Fibroblast of lung (primary cell): ENCODE results near the gene WNT3A. TPM values are rescaled to one million over a fixed set of nuclear protein-coding genes. Genes with fewer than 3 reads are reported as not detected.

ENCODE experiments used
- DNase-seq, 2 donors: peaks; one replicate each; pipeline versions ENCODE4 v3.0.0 to v3.0.0-alpha.2; 2010; ENCODE audit warnings: low read depth in 2 of 2
- H2AFZ ChIP-seq: 2 replicates; pipeline ENCODE4 v1.5.1; 2012; ENCODE audit warnings: low read length, control low read depth, inconsistent platforms
- H3K27ac ChIP-seq: 2 replicates; pipeline ENCODE4 v1.5.1; 2011; ENCODE audit warnings: low read length, control low read depth; ENCODE audit not compliant: insufficient read depth
- H3K27me3 ChIP-seq: 2 replicates; pipeline ENCODE4 v1.5.1; 2011; ENCODE audit warnings: mild to moderate bottlenecking, low read length; ENCODE audit not compliant: control insufficient read depth, insufficient read depth
- H3K36me3 ChIP-seq: 2 replicates; pipeline ENCODE4 v1.5.1; 2011; ENCODE audit warnings: low read length; ENCODE audit not compliant: control insufficient read depth, insufficient read depth
- H3K4me1 ChIP-seq: 2 replicates; pipeline ENCODE4 v1.5.1; 2011; ENCODE audit warnings: low read length; ENCODE audit not compliant: control insufficient read depth, insufficient read depth; ENCODE audit errors: extremely low read depth
- H3K4me2 ChIP-seq: 2 replicates; pipeline ENCODE4 v1.5.1; 2011; ENCODE audit warnings: low read length, control low read depth; ENCODE audit not compliant: insufficient read depth; ENCODE audit errors: extremely low read depth
- H3K4me3 ChIP-seq, 4 experiments: fragments of 200-600 bp in 1 of 4; sonication (generic) in 1 of 4; replicated peaks in 1 of 4; 2 replicates each; pipeline ENCODE4 v1.5.1; 2011 to 2016; ENCODE audit warnings: low read length in 4 of 4, low read depth in 3 of 4, mild to moderate bottlenecking in 3 of 4, control low read depth in 2 of 4, inconsistent platforms in 1 of 4, mixed read lengths in 1 of 4; ENCODE audit not compliant: insufficient read depth in 1 of 4; ENCODE audit errors: control extremely low read depth in 1 of 4
- H3K79me2 ChIP-seq: 2 replicates; pipeline ENCODE4 v1.5.1; 2012; ENCODE audit warnings: mild to moderate bottlenecking, low read length, inconsistent platforms; ENCODE audit not compliant: control insufficient read depth, insufficient read depth
- H3K9ac ChIP-seq: 2 replicates; pipeline ENCODE4 v1.5.1; 2011; ENCODE audit warnings: mild to moderate bottlenecking, low read length, control low read depth; ENCODE audit not compliant: insufficient read depth
- H3K9me3 ChIP-seq: 2 replicates; pipeline ENCODE4 v1.5.1; 2012; ENCODE audit warnings: low read depth, low read length; ENCODE audit not compliant: control insufficient read depth, insufficient read depth
- H4K20me1 ChIP-seq: 2 replicates; pipeline ENCODE4 v1.5.1; 2011; ENCODE audit warnings: low read length; ENCODE audit not compliant: control insufficient read depth, insufficient read depth; ENCODE audit errors: extremely low read depth
- CTCF ChIP-seq, 2 donors: IDR thresholded peaks in 1 of 2; conservative IDR thresholded peaks in 1 of 2; 1 replicate in 1 of 2; 2 replicates in 1 of 2; pipeline ENCODE4 v1.5.1; 2011 to 2012; ENCODE audit warnings: low read length in 2 of 2, control low read depth in 1 of 2, inconsistent platforms in 1 of 2, low read depth in 1 of 2, mild to moderate bottlenecking in 1 of 2
- EZH2 ChIP-seq: IDR thresholded peaks from 2 replicates; pipeline ENCODE4 v1.5.1; 2012; ENCODE audit warnings: low read length, control low read depth, mild to moderate bottlenecking; ENCODE audit errors: missing control alignments
- polyA plus RNA-seq, 2 donors: library from polyadenylated mRNA; depleted of rRNA in 1 of 2; stranded (reverse) in 1 of 2; unstranded in 1 of 2; fragments of >200 nt; gene quantifications; 2 replicates each; pipeline ENCODE4 v1.2.1, GENCODE V29; 2011 to 2012; ENCODE audit warnings: missing spikeins in 1 of 2
- total RNA-seq: library from RNA; depleted of rRNA; stranded (reverse); fragments of >200 nt; gene quantifications from 2 replicates; pipeline ENCODE4 v1.2.1, GENCODE V29; 2014

WNT3A gene
- total and polyA plus RNA-seq, 2 donors (not counting 1 experiment from before 2014, with no cell fraction given) = not detected

GRCh38 chr1:228005511-228006033, 1.2 kb upstream of the WNT3A start:
- Histone ChIP-seq H3K9me3 (no peaks in the 10 kb centered on the region), H3K27ac (no peak overlapping the region), H3K4me3 (no peak overlapping the region), H2AFZ (no peak overlapping the region), H3K36me3 (no peaks in the 10 kb centered on the region), H4K20me1 (no peaks in the 10 kb centered on the region), H3K9ac (no peak overlapping the region), H3K4me2 (no peak overlapping the region), H3K4me1 (no peaks in the 10 kb centered on the region), H3K27me3 (peaks cover 37% of the 10 kb centered on the region), H3K79me2 (no peaks in the 10 kb centered on the region)
- no peak for DNase-seq
- peak; percentile 51 for TF ChIP-seq EZH2
- no peak for TF ChIP-seq CTCF (conservative IDR thresholded peaks at IDR 0.05 in 1 of 2, IDR thresholded peaks at IDR 0.05 in 1 of 2; ENCODE audit: low read depth in 1 of 2, low read length in 2 of 2)

GRCh38 chr1:228006034-228006785, 588 bp upstream of the WNT3A start:
- Histone ChIP-seq H3K9ac (no peak overlapping the region), H2AFZ (no peak overlapping the region), H3K4me1 (no peaks in the 10 kb centered on the region), H4K20me1 (no peaks in the 10 kb centered on the region), H3K9me3 (no peaks in the 10 kb centered on the region), H3K79me2 (no peaks in the 10 kb centered on the region), H3K27me3 (peaks cover 37% of the 10 kb centered on the region), H3K4me2 (no peak overlapping the region), H3K27ac (no peak overlapping the region), H3K36me3 (no peaks in the 10 kb centered on the region), H3K4me3 (no peak overlapping the region)
- TF ChIP-seq CTCF (conservative IDR thresholded peaks at IDR 0.05 in 1 of 2, IDR thresholded peaks at IDR 0.05 in 1 of 2; ENCODE audit: low read depth in 1 of 2, low read length in 2 of 2) (no peak), EZH2 (peak; percentile 12)
- DNase-seq = no peak

GRCh38 chr1:228007049-228007800, 427 bp downstream of the WNT3A start:
- H4K20me1 ChIP-seq = no peaks in the 10 kb centered on the region
- no peak overlapping the region for H3K27ac ChIP-seq
- H3K4me2 ChIP-seq = no peak overlapping the region
- no peaks in the 10 kb centered on the region for H3K36me3 ChIP-seq
- TF ChIP-seq CTCF (conservative IDR thresholded peaks at IDR 0.05 in 1 of 2, IDR thresholded peaks at IDR 0.05 in 1 of 2; ENCODE audit: low read depth in 1 of 2, low read length in 2 of 2) = no peak
- TF ChIP-seq EZH2 = no peak
- peaks cover 37% of the 10 kb centered on the region for H3K27me3 ChIP-seq
- no peak overlapping the region for H3K4me3 ChIP-seq
- no peak overlapping the region for H3K9ac ChIP-seq
- no peak for DNase-seq
- no peaks in the 10 kb centered on the region for H3K79me2 ChIP-seq
- no peak overlapping the region for H2AFZ ChIP-seq
- H3K9me3 ChIP-seq = no peaks in the 10 kb centered on the region
- H3K4me1 ChIP-seq = no peaks in the 10 kb centered on the region
